NB4 (cell line): Measurements from ENCODE around the gene CCN6.

Source experiments
- CTCF ChIP-seq: IDR thresholded peaks from one replicate; pipeline ENCODE4 v1.5.1; 2012; ENCODE audit warnings: low read depth, low read length
- MAX ChIP-seq: IDR thresholded peaks from 2 replicates; pipeline ENCODE4 v1.6.1; 2011; ENCODE audit warnings: low read depth, low read length
- MYC ChIP-seq: IDR thresholded peaks from 2 replicates; pipeline ENCODE4 v1.6.1; 2011; ENCODE audit warnings: low read depth, low read length
- POLR2A ChIP-seq: IDR thresholded peaks from 2 replicates; pipeline ENCODE4 v1.6.1; 2011; ENCODE audit warnings: mild to moderate bottlenecking; ENCODE audit not compliant: insufficient read length; ENCODE audit errors: extremely low read depth

GRCh38 chr6:112013051-112013450 lies 40.9 kb upstream of the CCN6 start:
- TF ChIP-seq CTCF: no peak
- TF ChIP-seq POLR2A: no peak
- TF ChIP-seq MAX: no peak
- TF ChIP-seq MYC: no peak
